Vagina (tissue), 2 donors: ENCODE results near the gene OR2M4. TPM values are rescaled to one million over a fixed set of nuclear protein-coding genes. Genes with fewer than 3 reads are reported as not detected.
"Not testable (repeated sequence)": the region's sequence is repeated elsewhere in the genome, so short reads cannot be mapped to it uniquely, and the experiment has no call there.

Experiments
- DNase-seq, 2 donors: peaks; one replicate each; pipeline ENCODE4 v3.0.0-alpha.2; 2017; ENCODE audit errors: extremely low spot score in 2 of 2
- H3K27ac ChIP-seq: fragments of 200-600 bp; sonication (generic); one replicate; pipeline ENCODE4 v1.5.1; 2019
- H3K27me3 ChIP-seq: fragments of 200-600 bp; sonication (generic); one replicate; pipeline ENCODE4 v1.5.1; 2019
- H3K36me3 ChIP-seq, 2 donors: fragments of 200-600 bp; sonication (generic); one replicate each; pipeline ENCODE4 v1.5.1; 2017 to 2019
- H3K4me1 ChIP-seq: fragments of 200-600 bp; sonication (generic); one replicate; pipeline ENCODE4 v1.5.1; 2019
- H3K4me3 ChIP-seq, 2 donors: fragments of 200-600 bp; sonication (generic); 1 replicate in 1 of 2; 2 replicates in 1 of 2; pipeline ENCODE4 v1.5.1; 2016 to 2019
- H3K9me3 ChIP-seq: fragments of 200-600 bp; sonication (generic); one replicate; pipeline ENCODE4 v1.5.1; 2019
- CTCF ChIP-seq, 3 experiments: fragments of 450-650 bp in 2 of 3; fragments of 200-600 bp in 1 of 3; sonication (generic) in 1 of 3; IDR thresholded peaks; one replicate each; pipeline ENCODE4 v1.5.1; 2017 to 2019; ENCODE audit warnings: antibody characterized with exemption in 3 of 3, mild to moderate bottlenecking in 2 of 3, moderate library complexity in 2 of 3
- POLR2A ChIP-seq, 2 donors: fragments of 450-650 bp; IDR thresholded peaks; one replicate each; pipeline ENCODE4 v1.6.1; 2017; ENCODE audit warnings: antibody characterized with exemption in 2 of 2, mild to moderate bottlenecking in 2 of 2, moderate library complexity in 2 of 2
- POLR2AphosphoS5 ChIP-seq, 2 donors: sonication (generic); formaldehyde crosslinking; IDR thresholded peaks; one replicate each; pipeline ENCODE4 v1.9.0; 2017; ENCODE audit warnings: antibody characterized with exemption in 2 of 2, mild to moderate bottlenecking in 2 of 2, low read depth in 1 of 2; ENCODE audit not compliant: insufficient read depth in 1 of 2
- intact Hi-C: fragments of 100-400 bp; cut with DNase I; formaldehyde crosslinking; loops from one replicate; pipeline ENCODE4 v1.15.1; 2023
- total RNA-seq: library from RNA; depleted of rRNA; stranded (reverse); fragments of >200 nt; gene quantifications from one replicate; pipeline ENCODE4 v1.2.3, GENCODE V29; 2016

The OR2M4 gene
- total RNA-seq, 1 donor from 2014 or later = not detected

- Histone ChIP-seq H3K36me3 (no peaks in the 10 kb centered on the region), H3K4me1 (no peaks in the 10 kb centered on the region), H3K4me3 (no peak overlapping the region), H3K27me3 (no peaks in the 10 kb centered on the region), H3K9me3 (no peaks in the 10 kb centered on the region), H3K27ac (no peak overlapping the region)
- TF ChIP-seq POLR2A (IDR thresholded peaks at IDR 0.05) (no peak), CTCF (IDR thresholded peaks at IDR 0.05) (no peak), POLR2AphosphoS5 (IDR thresholded peaks at IDR 0.05; ENCODE audit: insufficient read depth in 1 of 2, low read depth in 1 of 2) (no peak)
- intact Hi-C loops = no loop called here
- DNase-seq = no peak
These were observed 15.3 kb upstream of the OR2M4 start for GRCh38 chr1:248215880-248216279.

- no peak overlapping the region for H3K27ac ChIP-seq
- no peaks in the 10 kb centered on the region for H3K36me3 ChIP-seq
- no peak overlapping the region for H3K4me3 ChIP-seq
- H3K9me3 ChIP-seq = no peaks in the 10 kb centered on the region
- H3K27me3 ChIP-seq = no peaks in the 10 kb centered on the region
- no peaks in the 10 kb centered on the region for H3K4me1 ChIP-seq
- no peak for DNase-seq
- TF ChIP-seq CTCF (IDR thresholded peaks at IDR 0.05) = no peak
- no peak for TF ChIP-seq POLR2AphosphoS5 (IDR thresholded peaks at IDR 0.05; ENCODE audit: insufficient read depth in 1 of 2, low read depth in 1 of 2)
- no peak for TF ChIP-seq POLR2A (IDR thresholded peaks at IDR 0.05)
- intact Hi-C loops = no loop called here
These were observed 5.7 kb upstream of the OR2M4 start for GRCh38 chr1:248225537-248225936.

GRCh38 chr1:248229360-248229908, 1.8 kb upstream of the OR2M4 start:
- H3K4me3 ChIP-seq = no peak overlapping the region
- no peaks in the 10 kb centered on the region for H3K9me3 ChIP-seq
- intact Hi-C loops = no loop called here
- H3K4me1 ChIP-seq = no peaks in the 10 kb centered on the region
- DNase-seq = no peak
- no peaks in the 10 kb centered on the region for H3K36me3 ChIP-seq
- no peak overlapping the region for H3K27ac ChIP-seq
- H3K27me3 ChIP-seq = no peaks in the 10 kb centered on the region
- no peak for TF ChIP-seq POLR2AphosphoS5 (IDR thresholded peaks at IDR 0.05; ENCODE audit: insufficient read depth in 1 of 2, low read depth in 1 of 2)
- no peak for TF ChIP-seq CTCF (IDR thresholded peaks at IDR 0.05)
- no peak for TF ChIP-seq POLR2A (IDR thresholded peaks at IDR 0.05)

GRCh38 chr1:248239478-248239877, 8.3 kb downstream of the OR2M4 start:
- Histone ChIP-seq H3K9me3 (no peaks in the 10 kb centered on the region), H3K27me3 (no peaks in the 10 kb centered on the region), H3K4me3 (no peak overlapping the region), H3K4me1 (no peaks in the 10 kb centered on the region), H3K36me3 (no peaks in the 10 kb centered on the region), H3K27ac (no peak overlapping the region)
- DNase-seq = no peak
- intact Hi-C loops = no loop called here
- TF ChIP-seq POLR2AphosphoS5 (IDR thresholded peaks at IDR 0.05; ENCODE audit: insufficient read depth in 1 of 2, low read depth in 1 of 2) (no peak), POLR2A (IDR thresholded peaks at IDR 0.05) (no peak), CTCF (IDR thresholded peaks at IDR 0.05) (no peak)

- H3K36me3 ChIP-seq = no peaks in the 10 kb centered on the region
- no peak overlapping the region for H3K27ac ChIP-seq
- TF ChIP-seq POLR2A (IDR thresholded peaks at IDR 0.05) (no peak), POLR2AphosphoS5 (IDR thresholded peaks at IDR 0.05; ENCODE audit: insufficient read depth in 1 of 2, low read depth in 1 of 2) (no peak), CTCF (IDR thresholded peaks at IDR 0.05) (no peak)
- intact Hi-C loops = no loop called here
- no peaks in the 10 kb centered on the region for H3K27me3 ChIP-seq
- no peaks in the 10 kb centered on the region for H3K9me3 ChIP-seq
- H3K4me3 ChIP-seq = no peak overlapping the region
- no peaks in the 10 kb centered on the region for H3K4me1 ChIP-seq
- no peak for DNase-seq
These were observed 12.0 kb downstream of the OR2M4 start for GRCh38 chr1:248243204-248243603.

- H3K36me3 ChIP-seq, DNase-seq, H3K27ac ChIP-seq, intact Hi-C loops, H3K27me3 ChIP-seq, H3K4me3 ChIP-seq, H3K9me3 ChIP-seq, H3K4me1 ChIP-seq: not testable (repeated sequence)
These were observed 28.1 kb downstream of the OR2M4 start for GRCh38 chr1:248259309-248259708.
